ENCODE results near the gene HACL1.

The HACL1 gene

GRCh38 chr3:15645246-15645645, 43.9 kb upstream of the HACL1 start:
- TF ChIP-seq CTCF (IDR thresholded peaks at IDR 0.05; ENCODE audit: extremely low read depth, missing control alignments), result no peak
- DNase-seq (ENCODE audit: low spot score), result no peak

GRCh38 chr3:15638891-15639262, 37.5 kb upstream of the HACL1 start:
- DNase-seq (ENCODE audit: low spot score), result no peak
- no peak for TF ChIP-seq CTCF (IDR thresholded peaks at IDR 0.05; ENCODE audit: extremely low read depth, missing control alignments)

GRCh38 chr3:15638193-15638890, 37.0 kb upstream of the HACL1 start:
- no peak for TF ChIP-seq CTCF (IDR thresholded peaks at IDR 0.05; ENCODE audit: extremely low read depth, missing control alignments)
- DNase-seq (ENCODE audit: low spot score), result no peak

- DNase-seq (ENCODE audit: low spot score), result no peak
- no peak for TF ChIP-seq CTCF (IDR thresholded peaks at IDR 0.05; ENCODE audit: extremely low read depth, missing control alignments)
Observed at GRCh38 chr3:15637131-15637951, 36.0 kb upstream of the HACL1 start.

GRCh38 chr3:15636028-15636709, 34.8 kb upstream of the HACL1 start:
- DNase-seq (ENCODE audit: low spot score), result no peak
- TF ChIP-seq CTCF (IDR thresholded peaks at IDR 0.05; ENCODE audit: extremely low read depth, missing control alignments), result no peak

- TF ChIP-seq CTCF (IDR thresholded peaks at IDR 0.05; ENCODE audit: extremely low read depth, missing control alignments), result no peak
- DNase-seq (ENCODE audit: low spot score), result no peak
Observed at GRCh38 chr3:15635121-15635661, 33.8 kb upstream of the HACL1 start.

GRCh38 chr3:15634671-15635070, 33.3 kb upstream of the HACL1 start:
- DNase-seq (ENCODE audit: low spot score), result no peak
- no peak for TF ChIP-seq CTCF (IDR thresholded peaks at IDR 0.05; ENCODE audit: extremely low read depth, missing control alignments)

All from GM20000 (cell line).